SK-MEL-5 (cell line): Measurements from ENCODE around the gene ATF6B. TPM values are rescaled to one million over a fixed set of nuclear protein-coding genes. Genes with fewer than 3 reads are reported as not detected.

ENCODE experiments used
- DNase-seq: peaks from one replicate; pipeline ENCODE4 v3.0.0-alpha.2; 2016; ENCODE audit warnings: low read depth, low spot score
- in situ Hi-C: cut with HindIII; loops from 2 replicates; pipeline ENCODE4 v1.10.0; 2016; ENCODE audit warnings: low sequenced_read_pairs, high pct_unique_total_duplicates, low pct_unique_long_range_greater_than_20kb
- polyA plus RNA-seq, 2 experiments: library from polyadenylated mRNA; depleted of rRNA; stranded (reverse); fragments of >200 nt; gene quantifications; 2 replicates each; pipeline ENCODE4 v1.2.3, GENCODE V29; 2015
- total RNA-seq: library from RNA; depleted of rRNA; stranded (reverse); fragments of >200 nt; shearing (Covaris generic); gene quantifications from 2 replicates; pipeline ENCODE4 v1.2.3, GENCODE V29; 2014; rRNA removed

ATF6B gene
- total RNA-seq: 15.1 and 15.3 TPM in 2 replicates
- 94.9 and 104 TPM in 2 replicates for polyA plus RNA-seq (2015; cell fraction: cytosol; rRNA removed)
- polyA plus RNA-seq (2015; cell fraction: nucleus; rRNA removed): 98.3 and 140 TPM in 2 replicates

GRCh38 chr6:32127717-32128592 lies at the start of gene ATF6B:
TSS of gene ATF6B (minus strand) at chr6:32128246. CDS start at chr6:32128207, 39 bp downstream.
- in situ Hi-C loops: no loop called here
- DNase-seq: peak; percentile 100

- in situ Hi-C loops: no loop called here
- DNase-seq: peak; percentile 38
Measured at GRCh38 chr6:32177183-32177787, 49.2 kb upstream of the ATF6B start.

- in situ Hi-C loops: no loop called here
- DNase-seq: no peak
Measured at GRCh38 chr6:32176476-32177182, 48.6 kb upstream of the ATF6B start.

GRCh38 chr6:32175711-32176475 lies 47.8 kb upstream of the ATF6B start, which contains the start of gene AGPAT1:
TSS of gene AGPAT1 (minus strand) at chr6:32176084. CDS start at chr6:32171496, 4,588 bp downstream.
- peak; percentile 94 for DNase-seq
- in situ Hi-C loops: no loop called here

GRCh38 chr6:32175322-32175710 lies 47.3 kb upstream of the ATF6B start:
- DNase-seq: no peak
- in situ Hi-C loops: no loop called here

- no peak for DNase-seq
- in situ Hi-C loops: no loop called here
Measured at GRCh38 chr6:32174416-32174815, 46.4 kb upstream of the ATF6B start.

GRCh38 chr6:32173051-32173727 lies 45.1 kb upstream of the ATF6B start:
- no peak for DNase-seq
- in situ Hi-C loops: no loop called here

DNA sequence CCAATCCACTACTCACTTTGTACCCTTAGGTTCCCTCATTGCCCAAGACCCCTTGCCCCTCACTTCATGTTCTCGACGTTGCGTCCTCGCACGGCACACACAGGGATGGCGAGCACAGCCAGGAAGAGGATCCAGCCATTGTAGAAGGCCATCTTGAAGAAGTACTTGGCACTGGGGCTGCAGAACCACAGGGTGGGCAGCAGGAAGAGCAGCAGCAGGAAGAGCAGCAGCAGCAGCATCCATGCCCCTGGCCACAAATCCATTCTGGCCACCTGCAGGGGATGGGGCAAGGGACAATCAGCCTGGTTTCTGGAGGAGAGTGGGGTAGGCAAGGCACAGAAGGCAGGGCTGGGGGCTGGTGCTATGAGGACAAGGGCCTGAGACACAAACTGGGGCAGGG lies 43.2 kb upstream of the ATF6B start:
- in situ Hi-C loops: no loop called here
- no peak for DNase-seq

- in situ Hi-C loops: no loop called here
- DNase-seq: no peak
Measured at GRCh38 chr6:32170294-32170693, 42.2 kb upstream of the ATF6B start.

GRCh38 chr6:32168807-32169591 lies 41.0 kb upstream of the ATF6B start:
- no peak for DNase-seq
- in situ Hi-C loops: no loop called here

DNA sequence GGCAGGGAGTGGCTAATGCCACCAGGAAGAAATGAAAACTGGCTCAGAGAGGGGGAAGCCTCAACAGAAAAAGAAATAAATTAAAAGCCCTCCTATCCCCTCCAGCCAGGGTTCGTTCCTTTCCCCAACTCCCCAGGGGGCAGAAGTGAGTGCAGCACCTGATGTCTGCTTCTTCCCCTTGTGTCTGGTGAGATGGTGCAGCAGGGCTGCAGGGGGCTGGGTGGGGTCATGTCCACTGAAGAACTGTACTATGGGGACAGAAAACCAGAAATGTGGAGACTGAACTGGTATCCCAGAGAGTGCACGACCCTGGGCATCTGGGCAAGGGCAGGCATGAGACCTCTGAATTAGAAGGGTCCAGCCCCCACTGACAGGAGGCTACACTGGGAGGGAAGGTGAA lies 40.3 kb upstream of the ATF6B start:
- DNase-seq: no peak
- in situ Hi-C loops: no loop called here

GRCh38 chr6:32167761-32168262 lies 39.8 kb upstream of the ATF6B start:
- in situ Hi-C loops: no loop called here
- DNase-seq: no peak

GRCh38 chr6:32167154-32167760 lies 39.2 kb upstream of the ATF6B start:
- DNase-seq: no peak
- in situ Hi-C loops: no loop called here

- no peak for DNase-seq
- in situ Hi-C loops: no loop called here
Measured at GRCh38 chr6:32166411-32167061, 38.5 kb upstream of the ATF6B start.

- in situ Hi-C loops: no loop called here
- peak; percentile 21 for DNase-seq
Measured at GRCh38 chr6:32164295-32164694, 36.2 kb upstream of the ATF6B start, which contains the start of gene EGFL8. TSS of gene EGFL8 (plus strand) at chr6:32164595. CDS start at chr6:32166166, 1,571 bp downstream.
